ENCODE results near the gene CPE.
"Not testable (repeated sequence)": the region's sequence is repeated elsewhere in the genome, so short reads cannot be mapped to it uniquely, and the experiment has no call there.

The CPE gene

DNA sequence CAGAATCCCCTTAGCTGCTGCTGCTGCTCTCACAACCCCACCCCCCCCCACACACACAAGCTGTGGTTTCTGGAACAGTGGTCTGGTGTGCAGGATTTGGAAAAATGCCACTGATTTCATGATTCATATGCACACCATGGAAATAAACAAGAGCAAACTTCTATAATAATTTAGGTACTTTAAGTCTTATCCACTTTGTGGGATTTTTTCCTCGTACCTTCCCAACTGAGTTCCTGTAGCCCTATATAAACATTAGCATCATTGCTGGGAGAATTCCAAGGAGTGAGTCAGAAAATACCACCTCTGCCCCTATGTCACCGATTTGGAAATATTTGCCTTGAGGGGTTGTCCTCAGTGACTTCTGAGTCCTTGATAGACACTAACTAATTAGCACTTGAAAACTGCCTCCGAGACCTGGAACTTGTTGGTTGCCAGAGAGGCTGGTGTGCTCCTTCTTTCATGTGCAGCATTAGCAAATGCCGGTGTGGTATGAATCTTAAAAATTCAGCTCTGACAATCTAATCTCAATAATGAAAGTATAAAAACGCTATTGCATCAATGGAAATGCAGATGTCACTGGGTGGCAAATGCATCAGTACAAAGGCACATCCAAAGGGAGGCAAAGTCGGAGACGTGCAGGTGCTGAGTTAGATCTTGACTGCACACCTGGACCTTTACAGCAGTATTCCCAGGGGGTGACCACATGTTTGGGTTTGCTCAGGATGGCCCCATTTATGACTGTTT, 61.8 kb downstream of the CPE start:
- ATAC-seq (ENCODE audit: low read depth) (no peak), DNase-seq (ENCODE audit: low spot score in 2 of 2) (no peak)
- Mint-ChIP-seq H3K4me3 (no peak overlapping the region), H3K9me3 (no peaks in the 10 kb centered on the region), H3K27me3 (peaks cover 4% of the 10 kb centered on the region), H3K4me1 (no peaks in the 10 kb centered on the region), H3K27ac (no peak overlapping the region), H3K36me3 (no peaks in the 10 kb centered on the region)

DNA sequence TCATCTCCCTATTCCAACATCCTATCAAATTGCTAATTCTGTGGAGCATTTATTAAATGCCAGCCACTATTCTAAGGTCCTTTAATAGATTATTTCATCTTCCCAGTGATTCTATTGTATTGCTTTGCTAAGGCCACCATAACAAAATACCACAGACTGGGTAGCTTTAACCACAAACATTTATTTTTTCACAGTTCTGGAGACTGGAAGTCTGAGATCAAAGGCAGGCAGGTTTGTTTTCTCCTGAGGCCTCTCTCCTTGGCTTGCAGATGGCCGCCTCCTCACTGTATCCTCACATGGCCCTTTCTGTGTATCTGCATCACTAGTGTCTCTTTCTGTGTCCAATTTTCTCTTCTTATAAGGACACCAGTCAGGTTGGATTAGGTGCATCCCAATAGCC, 64.5 kb downstream of the CPE start:
- ATAC-seq (ENCODE audit: low read depth) (no peak), DNase-seq (ENCODE audit: low spot score in 2 of 2) (no peak)
- Mint-ChIP-seq H3K4me3 (no peak overlapping the region), H3K27me3 (peaks cover 4% of the 10 kb centered on the region), H3K9me3 (no peaks in the 10 kb centered on the region), H3K4me1 (no peaks in the 10 kb centered on the region), H3K27ac (no peak overlapping the region), H3K36me3 (no peaks in the 10 kb centered on the region)

DNA sequence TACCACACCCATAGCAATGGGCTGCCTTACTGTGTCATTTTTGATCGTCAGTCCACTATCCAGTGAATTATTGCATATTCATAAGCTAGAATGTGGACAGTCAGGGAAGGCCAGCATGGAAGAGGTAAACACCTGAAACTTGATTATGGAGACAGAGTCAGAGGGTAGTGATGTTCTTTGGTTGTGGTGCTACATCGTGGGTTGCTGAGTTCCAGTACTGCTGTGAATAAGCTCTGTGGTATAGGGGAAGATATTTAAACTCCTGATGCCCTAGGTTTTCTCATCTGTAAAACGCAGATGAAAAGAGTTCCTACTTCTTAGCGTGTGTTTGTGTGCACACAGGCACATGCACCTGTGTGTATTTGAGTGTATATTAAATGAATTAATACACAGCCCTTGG, 69.9 kb downstream of the CPE start:
- Mint-ChIP-seq H3K4me1 (no peaks in the 10 kb centered on the region), H3K9me3 (no peaks in the 10 kb centered on the region), H3K27ac (no peak overlapping the region), H3K27me3 (peaks cover 4% of the 10 kb centered on the region), H3K4me3 (no peak overlapping the region), H3K36me3 (no peaks in the 10 kb centered on the region)
- DNase-seq (ENCODE audit: low spot score in 2 of 2) (no peak), ATAC-seq (ENCODE audit: low read depth) (no peak)

DNA sequence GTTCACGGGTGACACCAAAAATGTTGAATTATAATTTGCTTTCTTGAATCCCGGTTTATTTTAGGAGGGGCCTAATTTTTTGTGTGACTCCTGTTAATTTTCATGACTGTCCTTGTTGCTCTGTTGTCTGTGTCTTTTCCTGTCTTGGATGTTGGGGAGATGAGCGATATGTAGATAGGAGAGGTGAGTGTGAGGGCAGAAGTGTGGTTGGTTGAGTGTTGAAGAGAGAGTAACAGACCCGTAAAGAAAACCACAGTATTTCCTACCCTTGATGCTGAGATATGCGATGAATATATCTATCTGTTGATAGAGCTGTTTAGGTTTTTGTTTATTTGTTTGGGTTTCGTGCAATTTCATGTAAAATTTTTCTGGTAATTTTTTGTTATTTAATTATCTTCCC, 70.5 kb downstream of the CPE start:
- DNase-seq (ENCODE audit: low spot score in 2 of 2) (no peak), ATAC-seq (ENCODE audit: low read depth) (no peak)
- Mint-ChIP-seq H3K36me3 (no peaks in the 10 kb centered on the region), H3K27ac (no peak overlapping the region), H3K27me3 (peaks cover 4% of the 10 kb centered on the region), H3K4me1 (no peaks in the 10 kb centered on the region), H3K4me3 (no peak overlapping the region), H3K9me3 (no peaks in the 10 kb centered on the region)

DNA sequence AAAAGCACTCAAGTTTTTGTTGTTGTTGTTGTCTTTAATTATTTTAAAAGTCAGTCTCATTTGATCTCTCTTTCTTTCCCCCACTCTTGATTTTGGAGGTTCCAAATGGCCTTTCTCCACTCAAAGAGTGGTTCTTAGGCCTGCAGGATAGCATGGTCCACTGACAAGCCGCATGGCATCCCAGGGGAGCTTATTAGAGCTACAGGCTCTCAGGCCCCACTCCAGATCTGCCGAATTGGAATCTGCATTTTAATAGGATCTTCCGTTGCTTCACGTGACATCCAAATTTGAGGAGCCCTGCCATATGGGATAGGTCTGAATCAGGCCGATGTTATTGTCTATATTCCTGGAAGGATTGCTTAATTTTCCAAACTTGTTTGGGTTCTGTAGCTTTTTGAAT, 72.1 kb downstream of the CPE start:
- Mint-ChIP-seq H3K36me3 (no peaks in the 10 kb centered on the region), H3K27me3 (peaks cover 2% of the 10 kb centered on the region), H3K4me1 (no peaks in the 10 kb centered on the region), H3K27ac (no peak overlapping the region), H3K4me3 (no peak overlapping the region), H3K9me3 (no peaks in the 10 kb centered on the region)
- DNase-seq (ENCODE audit: low spot score in 2 of 2) (no peak), ATAC-seq (ENCODE audit: low read depth) (no peak)

DNA sequence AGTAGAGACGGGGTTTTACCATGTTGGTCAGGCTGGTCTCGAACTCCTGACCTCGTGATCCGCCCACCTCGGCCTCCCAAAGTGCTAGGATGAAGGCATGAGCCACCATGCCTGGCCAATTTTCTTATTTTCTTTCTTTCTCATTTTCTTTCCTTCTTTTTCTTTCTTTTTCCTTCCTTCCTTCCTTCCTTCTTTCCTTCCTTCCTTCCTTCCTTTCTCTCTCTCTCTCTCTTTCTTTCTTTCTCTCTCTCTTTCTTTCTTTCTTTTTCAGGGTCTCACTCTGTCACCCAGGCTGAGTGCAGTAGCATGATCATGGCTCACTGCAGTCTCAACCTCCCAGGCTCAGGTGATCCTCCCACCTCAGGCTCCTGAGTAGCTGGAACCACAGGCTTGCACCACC, 74.3 kb downstream of the CPE start:
- not testable (repeated sequence) for H3K36me3 Mint-ChIP-seq; ATAC-seq (ENCODE audit: low read depth); DNase-seq (ENCODE audit: low spot score in 2 of 2); H3K4me1 Mint-ChIP-seq; H3K9me3 Mint-ChIP-seq; H3K27me3 Mint-ChIP-seq; H3K4me3 Mint-ChIP-seq
- H3K27ac Mint-ChIP-seq: peak overlapping the region; percentile 24

DNA sequence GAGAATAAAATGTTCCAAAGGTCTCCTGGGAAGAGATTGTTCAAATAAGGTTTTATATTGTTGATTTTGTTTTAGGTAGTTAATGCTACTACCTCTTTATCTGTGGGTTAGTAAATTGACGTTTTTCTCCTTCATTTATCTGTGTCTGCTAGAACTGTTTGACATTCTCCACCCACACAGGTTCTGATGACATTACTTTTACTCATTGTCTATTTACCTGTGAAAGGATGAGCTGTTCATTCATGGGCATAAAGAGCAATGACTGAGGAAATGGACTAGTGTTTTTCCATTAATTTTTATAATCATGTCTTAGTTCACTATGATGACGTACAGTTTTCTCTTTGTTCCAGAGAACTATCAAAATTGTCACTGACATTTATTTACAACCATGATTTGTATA, 75.6 kb downstream of the CPE start:
- Mint-ChIP-seq H3K4me1 (no peaks in the 10 kb centered on the region), H3K4me3 (no peak overlapping the region), H3K36me3 (no peaks in the 10 kb centered on the region), H3K9me3 (no peaks in the 10 kb centered on the region), H3K27ac (no peak overlapping the region), H3K27me3 (peaks cover 5% of the 10 kb centered on the region)
- ATAC-seq (ENCODE audit: low read depth): no peak
- DNase-seq (ENCODE audit: low spot score in 2 of 2): no peak

DNA sequence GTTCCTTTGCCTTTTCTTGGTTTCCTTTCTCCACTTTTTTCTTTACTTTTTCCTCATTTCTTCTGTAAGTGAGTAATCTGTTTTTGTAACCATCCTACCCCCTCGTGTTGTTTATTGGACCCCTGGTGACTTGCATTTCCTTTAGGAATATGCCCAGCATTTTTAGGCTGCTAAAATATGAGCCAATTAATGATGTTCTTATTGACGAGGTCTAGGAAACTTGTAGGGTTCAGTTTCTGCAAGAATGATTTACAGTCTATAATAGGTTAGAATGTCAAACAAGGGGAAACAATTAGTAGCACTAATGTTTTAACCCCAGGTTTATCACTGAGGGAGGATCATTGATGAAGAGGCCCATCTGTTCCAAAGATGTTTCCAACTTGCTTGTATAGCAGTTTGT, 79.0 kb downstream of the CPE start:
- Mint-ChIP-seq H3K9me3 (no peaks in the 10 kb centered on the region), H3K36me3 (no peaks in the 10 kb centered on the region), H3K4me3 (no peak overlapping the region), H3K27ac (no peak overlapping the region), H3K4me1 (no peaks in the 10 kb centered on the region), H3K27me3 (peaks cover 5% of the 10 kb centered on the region)
- DNase-seq (ENCODE audit: low spot score in 2 of 2): no peak
- ATAC-seq (ENCODE audit: low read depth): no peak

DNA sequence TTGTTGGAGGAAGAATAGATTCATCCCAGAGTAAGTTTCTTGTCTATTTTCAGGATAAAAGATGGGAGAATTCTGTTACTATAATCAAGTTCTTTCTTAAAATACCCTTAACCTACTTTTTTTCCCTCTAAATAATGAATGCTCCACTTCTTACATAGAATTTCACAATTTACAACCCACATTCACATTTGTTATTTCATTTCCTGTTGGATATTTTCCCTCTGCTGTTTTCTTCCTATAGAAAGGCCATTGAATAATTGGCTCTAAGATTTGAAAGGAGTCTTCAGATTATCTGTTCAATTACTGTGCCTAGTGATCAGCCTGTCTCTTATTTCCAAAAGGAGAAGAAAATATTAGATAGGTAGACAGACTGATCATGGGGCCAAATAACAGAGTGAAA, 79.7 kb downstream of the CPE start:
- Mint-ChIP-seq H3K4me3 (no peak overlapping the region), H3K27me3 (peaks cover 5% of the 10 kb centered on the region), H3K4me1 (no peaks in the 10 kb centered on the region), H3K27ac (no peak overlapping the region), H3K36me3 (no peaks in the 10 kb centered on the region), H3K9me3 (no peaks in the 10 kb centered on the region)
- DNase-seq (ENCODE audit: low spot score in 2 of 2) (no peak), ATAC-seq (ENCODE audit: low read depth) (no peak)

DNA sequence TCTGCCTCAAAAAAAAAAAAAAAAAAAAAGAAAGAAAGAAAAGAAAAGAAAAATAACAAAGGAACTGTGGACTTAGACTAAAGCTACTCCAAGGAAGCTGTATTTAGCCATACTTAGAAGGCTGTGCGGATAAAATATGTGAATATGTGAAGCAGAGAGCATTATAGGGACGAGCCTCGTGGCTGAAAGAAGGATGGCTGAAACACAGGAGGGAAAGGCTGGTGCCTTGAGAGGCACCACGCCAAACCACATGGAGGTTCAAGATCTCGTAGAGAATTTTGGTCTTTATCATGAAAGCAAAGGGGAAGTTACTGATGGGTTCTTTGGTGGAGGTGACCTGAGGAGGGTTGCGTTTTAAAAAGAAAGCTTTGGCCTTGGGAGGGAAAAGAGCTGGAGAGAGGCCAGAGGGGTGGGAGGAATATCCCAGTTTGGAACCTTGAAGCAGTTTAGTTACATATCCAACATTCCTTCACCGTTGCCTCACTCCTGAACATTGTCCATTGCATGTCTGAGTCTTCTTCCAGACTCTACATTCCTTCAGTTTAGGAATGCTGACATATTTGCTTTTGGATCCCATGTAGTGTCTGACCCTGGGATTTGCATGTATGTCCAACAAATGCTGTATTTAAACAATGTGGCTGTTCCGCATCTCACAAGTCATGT, 82.5 kb downstream of the CPE start:
- no peak overlapping the region for H3K27ac Mint-ChIP-seq
- peaks cover 5% of the 10 kb centered on the region for H3K27me3 Mint-ChIP-seq
- no peaks in the 10 kb centered on the region for H3K4me1 Mint-ChIP-seq
- no peaks in the 10 kb centered on the region for H3K9me3 Mint-ChIP-seq
- H3K36me3 Mint-ChIP-seq: no peaks in the 10 kb centered on the region
- ATAC-seq (ENCODE audit: low read depth) (no peak), DNase-seq (ENCODE audit: low spot score in 2 of 2) (no peak)
- no peak overlapping the region for H3K4me3 Mint-ChIP-seq

DNA sequence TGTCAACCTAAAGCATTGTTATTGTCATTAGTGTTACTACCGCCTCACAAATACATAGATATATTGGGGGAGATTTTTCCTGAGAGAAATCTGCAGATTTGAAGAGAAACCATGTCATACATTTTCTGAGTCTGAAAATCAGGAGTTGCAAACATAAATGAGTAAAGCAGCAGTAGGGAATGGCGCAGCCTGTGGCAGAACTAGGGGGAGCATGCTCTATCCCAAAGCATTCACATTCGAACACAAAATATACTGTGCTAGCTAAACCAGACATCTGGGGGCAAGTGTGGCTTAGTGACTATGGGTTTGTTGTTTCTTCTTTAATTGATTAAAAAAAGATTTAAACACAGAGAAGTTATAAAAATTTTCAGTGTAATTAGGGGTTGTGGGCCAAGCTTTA, 83.2 kb downstream of the CPE start:
- Mint-ChIP-seq H3K4me1 (no peaks in the 10 kb centered on the region), H3K9me3 (no peaks in the 10 kb centered on the region), H3K36me3 (no peaks in the 10 kb centered on the region), H3K27ac (no peak overlapping the region), H3K27me3 (peaks cover 5% of the 10 kb centered on the region), H3K4me3 (no peak overlapping the region)
- ATAC-seq (ENCODE audit: low read depth) (no peak), DNase-seq (ENCODE audit: low spot score in 2 of 2) (no peak)

DNA sequence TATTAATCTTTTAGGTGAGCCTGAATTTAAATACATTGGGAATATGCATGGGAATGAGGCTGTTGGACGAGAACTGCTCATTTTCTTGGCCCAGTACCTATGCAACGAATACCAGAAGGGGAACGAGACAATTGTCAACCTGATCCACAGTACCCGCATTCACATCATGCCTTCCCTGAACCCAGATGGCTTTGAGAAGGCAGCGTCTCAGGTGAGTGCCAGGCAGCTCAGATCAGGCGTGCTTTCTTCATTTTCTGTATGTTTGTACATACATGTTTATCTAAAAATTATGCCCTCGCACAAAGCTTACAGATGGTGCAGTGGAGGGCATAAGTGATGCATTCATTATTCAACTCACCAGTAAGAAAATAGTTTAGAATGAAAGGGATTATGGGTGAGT, 85.6 kb downstream of the CPE start:
- Mint-ChIP-seq H3K27me3 (peaks cover under 1% of the 10 kb centered on the region), H3K36me3 (no peaks in the 10 kb centered on the region), H3K9me3 (no peaks in the 10 kb centered on the region), H3K4me1 (no peaks in the 10 kb centered on the region), H3K27ac (no peak overlapping the region), H3K4me3 (no peak overlapping the region)
- DNase-seq (ENCODE audit: low spot score in 2 of 2) (no peak), ATAC-seq (ENCODE audit: low read depth) (no peak)

DNA sequence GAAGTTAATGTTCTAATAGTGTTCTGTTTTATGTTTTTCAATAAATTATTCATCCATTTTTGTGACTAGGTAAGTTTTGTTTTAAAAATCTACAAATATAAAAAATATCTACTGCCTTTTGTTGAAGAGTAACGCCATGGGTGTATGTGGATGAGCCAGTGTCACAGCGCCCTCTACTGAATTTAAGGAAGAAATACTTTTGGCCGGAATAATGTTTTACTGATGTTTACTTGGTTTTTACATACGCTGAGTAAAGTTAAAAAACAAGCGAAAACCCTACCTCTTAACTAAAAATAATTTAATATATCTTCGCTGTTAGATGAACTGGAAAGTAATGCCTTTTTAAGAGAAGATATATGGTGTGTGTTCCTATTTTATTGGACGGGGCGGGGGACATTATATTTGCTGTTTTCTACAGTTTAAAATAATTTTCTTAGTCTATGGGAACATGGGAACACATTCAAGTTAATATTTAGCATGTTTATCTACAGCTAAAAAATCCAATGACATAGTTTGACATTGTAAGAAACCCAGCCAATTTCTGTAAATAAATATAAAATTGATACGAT, 86.1 kb downstream of the CPE start:
- Mint-ChIP-seq H3K36me3 (no peaks in the 10 kb centered on the region), H3K4me1 (no peaks in the 10 kb centered on the region), H3K27me3 (no peaks in the 10 kb centered on the region), H3K4me3 (no peak overlapping the region), H3K9me3 (no peaks in the 10 kb centered on the region), H3K27ac (no peak overlapping the region)
- ATAC-seq (ENCODE audit: low read depth) (peak; percentile 61), DNase-seq (ENCODE audit: low spot score in 2 of 2) (peak in 1 of 2 donors; percentile 18)

DNA sequence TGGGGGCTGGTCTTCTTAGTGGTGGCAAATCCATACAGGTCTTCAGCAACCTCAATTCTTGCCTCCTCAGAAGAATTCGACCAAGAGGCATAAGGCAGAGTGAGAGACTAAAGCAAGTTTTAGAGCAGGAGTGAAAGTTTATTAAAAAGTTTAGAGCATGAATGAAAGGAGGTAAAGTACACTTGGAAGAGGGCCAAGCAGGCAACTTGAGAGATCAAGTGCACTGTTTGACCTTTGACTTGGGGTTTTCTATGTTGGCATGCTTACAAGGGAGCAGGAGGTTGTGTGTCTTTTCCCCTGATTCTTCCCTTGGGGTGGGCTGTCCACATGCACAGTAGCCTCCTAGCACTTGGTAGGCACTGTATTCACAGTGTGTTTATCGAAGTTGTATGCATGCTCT, 91.2 kb downstream of the CPE start:
- DNase-seq (ENCODE audit: low spot score in 2 of 2): no peak
- Mint-ChIP-seq H3K27me3 (peaks cover 2% of the 10 kb centered on the region), H3K4me1 (no peaks in the 10 kb centered on the region), H3K36me3 (no peaks in the 10 kb centered on the region), H3K4me3 (no peak overlapping the region), H3K9me3 (peaks cover 6% of the 10 kb centered on the region), H3K27ac (no peak overlapping the region)
- no peak for ATAC-seq (ENCODE audit: low read depth)

Measured in memory B cell (primary cell).